ENCODE data around the gene SCD5. TPM values are rescaled to one million over a fixed set of nuclear protein-coding genes. Genes with fewer than 3 reads are reported as not detected.

Gene SCD5
- total and polyA plus RNA-seq, 7 donors = 0.69 to 30.7 (median 27.3) TPM

GRCh38 chr4:82592639-82593038 is 206.0 kb downstream of the SCD5 start:
- TF ChIP-seq EP300 (IDR thresholded peaks at IDR 0.05) (no peak), CTCF (IDR thresholded peaks at IDR 0.05) (no peak), POLR2AphosphoS5 (IDR thresholded peaks at IDR 0.05) (no peak), POLR2A (IDR thresholded peaks at IDR 0.05) (no peak)
- no peak overlapping the region for H3K4me3 ChIP-seq
- H3K27me3 ChIP-seq = no peaks in the 10 kb centered on the region
- intact Hi-C loops (cut with DNase I) = no loop called here
- H3K36me3 ChIP-seq = no peaks in the 10 kb centered on the region
- no peaks in the 10 kb centered on the region for H3K4me1 ChIP-seq
- no peak for DNase-seq
- WGBS, 2 donors = 81 to 96% methylated on average over 3 of the region's 3 CpGs
- no peaks in the 10 kb centered on the region for H3K9me3 ChIP-seq
- no peak overlapping the region for H3K27ac ChIP-seq

- intact Hi-C loops (cut with DNase I) = no loop called here
- Histone ChIP-seq H3K4me1 (no peaks in the 10 kb centered on the region), H3K27me3 (no peaks in the 10 kb centered on the region), H3K9me3 (no peaks in the 10 kb centered on the region), H3K4me3 (no peak overlapping the region), H3K27ac (no peak overlapping the region), H3K36me3 (no peaks in the 10 kb centered on the region)
- TF ChIP-seq CTCF (IDR thresholded peaks at IDR 0.05) (no peak), EP300 (IDR thresholded peaks at IDR 0.05) (no peak), POLR2A (IDR thresholded peaks at IDR 0.05) (no peak), POLR2AphosphoS5 (IDR thresholded peaks at IDR 0.05) (no peak)
- WGBS, 2 donors = 85 to 86% methylated on average over 5 of the region's 5 CpGs
- DNase-seq = no peak
Measured at GRCh38 chr4:82591592-82591991, 207.0 kb downstream of the SCD5 start.

- H3K9me3 ChIP-seq = no peaks in the 10 kb centered on the region
- no peak overlapping the region for H3K27ac ChIP-seq
- WGBS, 2 donors = 67 to 69% methylated on average over 1 of the region's 1 CpG
- no peak for TF ChIP-seq POLR2A (IDR thresholded peaks at IDR 0.05)
- TF ChIP-seq POLR2AphosphoS5 (IDR thresholded peaks at IDR 0.05) = no peak
- no peak for TF ChIP-seq EP300 (IDR thresholded peaks at IDR 0.05)
- no peak for TF ChIP-seq CTCF (IDR thresholded peaks at IDR 0.05)
- no peak for DNase-seq
- no peaks in the 10 kb centered on the region for H3K4me1 ChIP-seq
- H3K36me3 ChIP-seq = no peaks in the 10 kb centered on the region
- H3K27me3 ChIP-seq = no peaks in the 10 kb centered on the region
- intact Hi-C loops (cut with DNase I) = no loop called here
- H3K4me3 ChIP-seq = no peak overlapping the region
Measured at GRCh38 chr4:82589756-82590155, 208.8 kb downstream of the SCD5 start.

- intact Hi-C loops (cut with DNase I) = no loop called here
- H3K4me1 ChIP-seq = no peaks in the 10 kb centered on the region
- 83 to 92% methylated on average over 2 of the region's 2 CpGs for WGBS, 2 donors
- TF ChIP-seq POLR2AphosphoS5 (IDR thresholded peaks at IDR 0.05) (no peak), EP300 (IDR thresholded peaks at IDR 0.05) (no peak), POLR2A (IDR thresholded peaks at IDR 0.05) (no peak), CTCF (IDR thresholded peaks at IDR 0.05) (no peak)
- no peak overlapping the region for H3K27ac ChIP-seq
- H3K36me3 ChIP-seq = no peaks in the 10 kb centered on the region
- DNase-seq = no peak
- H3K4me3 ChIP-seq = no peak overlapping the region
- H3K27me3 ChIP-seq = no peaks in the 10 kb centered on the region
- H3K9me3 ChIP-seq = no peaks in the 10 kb centered on the region
Measured at GRCh38 chr4:82588771-82589270, 209.8 kb downstream of the SCD5 start.

All from sigmoid colon (tissue), 7 donors.